Germinal center (tissue), 1 donor: Measurements from ENCODE around the gene RBPJL.
"Not testable (repeated sequence)": the region's sequence is repeated elsewhere in the genome, so short reads cannot be mapped to it uniquely, and the experiment has no call there.

ENCODE experiments used
- DNase-seq: peaks from one replicate; pipeline ENCODE4 v3.0.0; 2012; ENCODE audit warnings: mixed read lengths, low spot score

Gene RBPJL

GRCh38 chr20:45342855-45343531 is 36.4 kb downstream of the RBPJL start:
- no peak for DNase-seq

- DNase-seq: no peak
Measured at GRCh38 chr20:45343532-45344167, 37.0 kb downstream of the RBPJL start.

- no peak for DNase-seq
Measured at GRCh38 chr20:45344168-45344860, 37.7 kb downstream of the RBPJL start.

- DNase-seq: no peak
Measured at GRCh38 chr20:45345104-45345936, 38.7 kb downstream of the RBPJL start.

GRCh38 chr20:45346291-45346718 is 39.7 kb downstream of the RBPJL start:
- DNase-seq: no peak

GRCh38 chr20:45346851-45347250 is 40.2 kb downstream of the RBPJL start:
- no peak for DNase-seq

GRCh38 chr20:45347297-45347935 is 40.8 kb downstream of the RBPJL start:
- no peak for DNase-seq

GRCh38 chr20:45347936-45348778 is 41.5 kb downstream of the RBPJL start, which contains the start of gene SDC4:
SDC4 (minus strand) TSS chr20:45348424; CDS start chr20:45348384, 40 bp downstream.
- DNase-seq: peak; percentile 35

- no peak for DNase-seq
Measured at GRCh38 chr20:45350217-45350616, 43.6 kb downstream of the RBPJL start.

GRCh38 chr20:45350795-45351194 is 44.2 kb downstream of the RBPJL start:
- DNase-seq: not testable (repeated sequence)

- no peak for DNase-seq
Measured at GRCh38 chr20:45352729-45353128, 46.1 kb downstream of the RBPJL start.

- no peak for DNase-seq
Measured at GRCh38 chr20:45353746-45354145, 47.1 kb downstream of the RBPJL start.

GRCh38 chr20:45354423-45355208 is 48.0 kb downstream of the RBPJL start:
- no peak for DNase-seq

- no peak for DNase-seq
Measured at GRCh38 chr20:45355209-45356084, 48.8 kb downstream of the RBPJL start.

GRCh38 chr20:45358282-45359068 is 51.8 kb downstream of the RBPJL start:
- no peak for DNase-seq

GRCh38 chr20:45359069-45359405 is 52.4 kb downstream of the RBPJL start:
- DNase-seq: no peak

GRCh38 chr20:45359406-45360148 is 52.9 kb downstream of the RBPJL start:
- no peak for DNase-seq
